IMR-90 (cell line): ENCODE measurements around the gene PABPC1L. TPM values are rescaled to one million over a fixed set of nuclear protein-coding genes. Genes with fewer than 3 reads are reported as not detected.

Source experiments
- ATAC-seq: fragments of 200-7000 bp; cut with Tn5 transposase; 2 replicates; pipeline ENCODE4 v1.9.1; 2020; ENCODE audit warnings: low read depth, mild to moderate bottlenecking, moderate library complexity
- BruUV-seq: library from RNA; stranded (reverse); fragments of 400-500 nt; replicated peaks from 2 replicates; lab custom pipeline; 2021; lab: Mats Ljungman, UMichigan
- CTCF ChIA-PET: fragments of 300-600 bp; formaldehyde crosslinking; extraction: SDS; loops from one replicate; lab custom pipeline; 2021; ENCODE audit warnings: antibody characterized with exemption; lab: Yijun Ruan, JAX
- POLR2A ChIA-PET: fragments of 300-600 bp; sonication (Branson Sonifier 250); formaldehyde crosslinking; loops from one replicate; lab custom pipeline; 2022; ENCODE audit warnings: antibody characterized with exemption; ENCODE audit not compliant: unreplicated experiment; lab: Charles Lee
- DNase-seq: peaks from one replicate; pipeline ENCODE4 v3.0.0; 2013
- H2AFZ ChIP-seq: replicated peaks from 2 replicates; pipeline ENCODE3; 2013; ENCODE audit warnings: low read length, mild to moderate bottlenecking; ENCODE audit not compliant: poor library complexity
- H2AK5ac ChIP-seq: 2 replicates; pipeline ENCODE4 v1.6.1; 2013; ENCODE audit warnings: low read depth, low read length, inconsistent platforms
- H2AK9ac ChIP-seq: replicated peaks from 2 replicates; pipeline ENCODE3; 2013; ENCODE audit warnings: mild to moderate bottlenecking, low read depth, low read length, moderate library complexity; ENCODE audit not compliant: poor library complexity
- H2BK120ac ChIP-seq: 2 replicates; pipeline ENCODE4 v1.6.1; 2013; ENCODE audit warnings: low read depth, low read length, inconsistent platforms
- H2BK15ac ChIP-seq: 3 replicates; pipeline ENCODE4 v1.6.1; 2013; ENCODE audit warnings: low read depth, low read length, inconsistent platforms
- H2BK20ac ChIP-seq: 2 replicates; pipeline ENCODE4 v1.6.1; 2013; ENCODE audit warnings: low read depth, mild to moderate bottlenecking, inconsistent platforms, low read length, moderate library complexity
- H2BK5ac ChIP-seq: 2 replicates; pipeline ENCODE4 v1.6.1; 2013; ENCODE audit warnings: mild to moderate bottlenecking, low read depth, low read length, inconsistent platforms; ENCODE audit not compliant: poor library complexity, severe bottlenecking
- H3K14ac ChIP-seq: replicated peaks from 2 replicates; pipeline ENCODE4 v1.6.1; 2013; ENCODE audit warnings: low read depth, low read length, inconsistent platforms
- H3K18ac ChIP-seq: 2 replicates; pipeline ENCODE4 v1.6.1; 2013; ENCODE audit warnings: low read depth, low read length, control low read depth
- H3K23ac ChIP-seq: 2 replicates; pipeline ENCODE4 v1.6.1; 2013; ENCODE audit warnings: low read depth, low read length, inconsistent platforms
- H3K27ac ChIP-seq: 2 replicates; pipeline ENCODE4 v1.5.1; 2013; ENCODE audit warnings: mild to moderate bottlenecking, control low read depth, low read length; ENCODE audit not compliant: insufficient read depth
- H3K27me3 ChIP-seq: 2 replicates; pipeline ENCODE4 v1.6.1; 2013; ENCODE audit warnings: low read length; ENCODE audit not compliant: control insufficient read depth, insufficient read depth
- H3K36me3 ChIP-seq: 2 replicates; pipeline ENCODE4 v1.6.1; 2013; ENCODE audit warnings: low read length, mixed read lengths; ENCODE audit not compliant: control insufficient read depth, insufficient read depth
- H3K4ac ChIP-seq: 2 replicates; pipeline ENCODE4 v1.6.1; 2013; ENCODE audit warnings: low read depth, low read length, inconsistent platforms
- H3K4me1 ChIP-seq: 2 replicates; pipeline ENCODE4 v1.6.1; 2013; ENCODE audit warnings: low read length, mixed read lengths; ENCODE audit not compliant: control insufficient read depth, insufficient read depth
- H3K4me2 ChIP-seq: 2 replicates; pipeline ENCODE4 v1.6.1; 2013; ENCODE audit warnings: low read depth, mild to moderate bottlenecking, control low read depth, low read length, moderate library complexity
- H3K4me3 ChIP-seq: 2 replicates; pipeline ENCODE4 v1.5.1; 2013; ENCODE audit warnings: low read depth, mild to moderate bottlenecking, control low read depth, low read length, moderate library complexity; ENCODE audit not compliant: insufficient read depth
- H3K56ac ChIP-seq: 2 replicates; pipeline ENCODE4 v1.6.1; 2013; ENCODE audit warnings: low read length, inconsistent platforms; ENCODE audit not compliant: insufficient read depth; ENCODE audit errors: extremely low read depth
- H3K79me1 ChIP-seq, 2 experiments: 2 replicates each; pipeline ENCODE4 v1.6.1; 2013; ENCODE audit warnings: low read length in 2 of 2, inconsistent platforms in 1 of 2, low read depth in 1 of 2
- H3K9ac ChIP-seq: 2 replicates; pipeline ENCODE4 v1.6.1; 2013; ENCODE audit warnings: low read depth, low read length, control low read depth
- H3K9me1 ChIP-seq: 2 replicates; pipeline ENCODE4 v1.6.1; 2013; ENCODE audit warnings: low read length, inconsistent platforms; ENCODE audit not compliant: insufficient read depth
- H3K9me3 ChIP-seq: 2 replicates; pipeline ENCODE4 v1.6.1; 2013; ENCODE audit warnings: low read length; ENCODE audit not compliant: control insufficient read depth, insufficient read depth
- H4K20me1 ChIP-seq: 2 replicates; pipeline ENCODE4 v1.6.1; 2013; ENCODE audit warnings: low read length, inconsistent platforms; ENCODE audit not compliant: insufficient read depth
- H4K5ac ChIP-seq: 2 replicates; pipeline ENCODE4 v1.6.1; 2013; ENCODE audit warnings: mild to moderate bottlenecking, low read depth, low read length, control low read depth
- H4K8ac ChIP-seq, 2 experiments: 2 replicates each; pipeline ENCODE4 v1.6.1; 2013; ENCODE audit warnings: low read depth in 2 of 2, low read length in 2 of 2, control low read depth in 1 of 2, inconsistent platforms in 1 of 2
- H4K91ac ChIP-seq: 2 replicates; pipeline ENCODE4 v1.6.1; 2013; ENCODE audit warnings: low read depth, low read length, inconsistent platforms; ENCODE audit not compliant: insufficient read depth
- BHLHE40 ChIP-seq: fragments of 150-350 bp; IDR thresholded peaks from 2 replicates; pipeline ENCODE4 v1.6.1; 2016; ENCODE audit warnings: mild to moderate bottlenecking, low read depth, low read length
- CEBPB ChIP-seq: IDR thresholded peaks from 2 replicates; pipeline ENCODE4 v1.6.1; 2012; ENCODE audit warnings: low read depth, low read length, improper control_type of control experiment
- CHD1 ChIP-seq: IDR thresholded peaks from 2 replicates; pipeline ENCODE4 v1.6.1; 2012; ENCODE audit warnings: low read depth, low read length, improper control_type of control experiment
- CTCF ChIP-seq: conservative IDR thresholded peaks from 2 replicates; pipeline ENCODE4 v1.5.1; 2012; ENCODE audit warnings: mild to moderate bottlenecking, low read depth, low read length, improper control_type of control experiment
- ELK1 ChIP-seq: fragments of 150-350 bp; IDR thresholded peaks from 2 replicates; pipeline ENCODE4 v1.6.1; 2016; ENCODE audit warnings: low read depth, mild to moderate bottlenecking, low read length, moderate library complexity, borderline replicate concordance
- FOS ChIP-seq: fragments of 150-350 bp; IDR thresholded peaks from 2 replicates; pipeline ENCODE4 v1.6.1; 2016; ENCODE audit warnings: low read depth, low read length
- MAFK ChIP-seq: IDR thresholded peaks from 2 replicates; pipeline ENCODE4 v1.6.1; 2012; ENCODE audit warnings: low read depth, low read length, improper control_type of control experiment
- MAZ ChIP-seq: IDR thresholded peaks from 2 replicates; pipeline ENCODE4 v1.6.1; 2012; ENCODE audit warnings: low read depth, mild to moderate bottlenecking, low read length, improper control_type of control experiment, moderate library complexity, borderline replicate concordance
- MXI1 ChIP-seq: IDR thresholded peaks from 2 replicates; pipeline ENCODE4 v1.6.1; 2012; ENCODE audit warnings: low read depth, mild to moderate bottlenecking, low read length, moderate library complexity, borderline replicate concordance
- NFE2L2 ChIP-seq: fragments of 150-350 bp; IDR thresholded peaks from 2 replicates; pipeline ENCODE4 v1.6.1; 2016; ENCODE audit warnings: low read depth, mild to moderate bottlenecking, low read length
- POLR2A ChIP-seq: IDR thresholded peaks from 2 replicates; pipeline ENCODE4 v1.6.1; 2012; ENCODE audit warnings: mild to moderate bottlenecking, low read depth, low read length
- RAD21 ChIP-seq: IDR thresholded peaks from 2 replicates; pipeline ENCODE4 v1.6.1; 2012; ENCODE audit warnings: low read length, improper control_type of control experiment
- RCOR1 ChIP-seq: IDR thresholded peaks from 2 replicates; pipeline ENCODE4 v1.6.1; 2012; ENCODE audit warnings: mild to moderate bottlenecking, low read length, improper control_type of control experiment; ENCODE audit not compliant: insufficient replicate concordance
- RFX5 ChIP-seq: IDR thresholded peaks from 2 replicates; pipeline ENCODE4 v1.8.0; 2012; ENCODE audit warnings: low read depth, mild to moderate bottlenecking, low read length, moderate library complexity
- SMC3 ChIP-seq: fragments of 150-350 bp; IDR thresholded peaks from 2 replicates; pipeline ENCODE4 v1.6.1; 2016; ENCODE audit warnings: low read depth, mild to moderate bottlenecking, antibody characterized with exemption, low read length, moderate library complexity
- USF2 ChIP-seq: fragments of 150-350 bp; IDR thresholded peaks from 2 replicates; pipeline ENCODE4 v1.6.1; 2017; ENCODE audit warnings: mild to moderate bottlenecking, antibody characterized with exemption, low read length, low read depth
- WGBS, 2 experiments: methylation state at CpG; one replicate each; pipeline versions ENCODE4 v1.1.5 to v1.1.7; 2013; ENCODE audit warnings: missing lambda C conversion rate in 2 of 2; ENCODE audit not compliant: insufficient read length in 1 of 2; ENCODE audit errors: extremely low coverage in 2 of 2; 5-methylcytosine and 5-hydroxymethylcytosine counted together
- dilution Hi-C: fragments of 300-500 bp; cut with HindIII; formaldehyde crosslinking; loops from one replicate; pipeline ENCODE4 v1.14.3; 2018; ENCODE audit warnings: low sequenced_read_pairs; ENCODE audit not compliant: unreplicated experiment
- in situ Hi-C: fragments of 300-500 bp; cut with MboI; formaldehyde crosslinking; loops from 3 replicates; pipeline ENCODE4 v1.14.3; 2019; ENCODE audit warnings: low sequenced_read_pairs, inconsistent platforms, mixed read lengths
- intact Hi-C: fragments of 100-400 bp; cut with micrococcal nuclease; formaldehyde crosslinking; loops from 2 replicates; pipeline ENCODE4 v1.10.0; 2022
- polyA plus RNA-seq, 3 experiments: library from polyadenylated mRNA; depleted of rRNA; stranded (reverse); fragments of >200 nt; gene quantifications; 2 replicates each; pipeline ENCODE4 v1.2.3, GENCODE V29; 2012; ENCODE audit warnings: low replicate concordance in 1 of 3
- total RNA-seq: library from RNA; depleted of rRNA; stranded (reverse); fragments of >200 nt; gene quantifications from 2 replicates; pipeline ENCODE4 v1.2.3, GENCODE V29; 2012

The PABPC1L gene
- total and polyA plus RNA-seq, 2 of the 4 experiments (the other 2 are of a cell fraction), result 6.1 to 82.4 TPM

GRCh38 chr20:44956410-44956809 is 46.5 kb downstream of the PABPC1L start:
- H3K27ac ChIP-seq, result no peak overlapping the region
- H2AK9ac ChIP-seq, result no peak overlapping the region
- H4K91ac ChIP-seq, result no peak overlapping the region
- H2BK20ac ChIP-seq, result no peak overlapping the region
- no peak for DNase-seq
- H3K4ac ChIP-seq, result no peak overlapping the region
- H2BK15ac ChIP-seq, result no peak overlapping the region
- BruUV-seq, result no TSS peak
- no peak overlapping the region for H2AFZ ChIP-seq
- ChIA-PET POLR2A (no interaction called here), CTCF (no interaction called here)
- intact Hi-C loops, result no loop called here
- TF ChIP-seq MXI1, result no peak
- TF ChIP-seq RAD21, result no peak
- TF ChIP-seq CHD1, result no peak
- TF ChIP-seq SMC3, result no peak
- no peak for TF ChIP-seq ELK1
- no peak for TF ChIP-seq BHLHE40
- TF ChIP-seq NFE2L2, result no peak
- TF ChIP-seq CEBPB, result no peak
- TF ChIP-seq MAFK, result no peak
- no peak for TF ChIP-seq RCOR1
- no peak for TF ChIP-seq CTCF
- no peak for TF ChIP-seq FOS
- TF ChIP-seq POLR2A, result no peak
- TF ChIP-seq USF2, result no peak
- TF ChIP-seq RFX5, result no peak
- TF ChIP-seq MAZ, result no peak
- in situ Hi-C loops, result no loop called here
- no peak overlapping the region for H2AK5ac ChIP-seq
- no peak overlapping the region for H4K5ac ChIP-seq
- H3K4me1 ChIP-seq, result peaks cover 5% of the 10 kb centered on the region
- dilution Hi-C loops, result no loop called here
- H3K14ac ChIP-seq, result no peak overlapping the region
- no peak overlapping the region for H4K8ac ChIP-seq
- H4K20me1 ChIP-seq, result peaks cover 14% of the 10 kb centered on the region; the same call in 1 of the 2 replicates
- no peak overlapping the region for H3K56ac ChIP-seq
- no peaks in the 10 kb centered on the region for H3K9me3 ChIP-seq
- no peaks in the 10 kb centered on the region for H3K27me3 ChIP-seq
- H3K4me2 ChIP-seq, result no peak overlapping the region
- no peak overlapping the region for H3K9ac ChIP-seq
- H2BK120ac ChIP-seq, result no peak overlapping the region
- H3K23ac ChIP-seq, result no peak overlapping the region
- no peak overlapping the region for H3K18ac ChIP-seq
- H3K9me1 ChIP-seq, result peaks cover 8% of the 10 kb centered on the region
- H2BK5ac ChIP-seq, result no peak overlapping the region
- no CpG with 5 or more reads among the region's 3 CpGs for WGBS, 2 experiments
- no peak for ATAC-seq
- no peak overlapping the region for H3K4me3 ChIP-seq
- peaks cover 46 to 68% of the 10 kb centered on the region in 2 experiments for H3K79me1 ChIP-seq
- H3K36me3 ChIP-seq, result peaks cover 37% of the 10 kb centered on the region
